DMS153 treated with DMSO at 0.1 percent for 48 hours (cell line): ENCODE data around the gene AXL.

Experiments
- DNase-seq: peaks from one replicate; lab custom pipeline; 2025; ENCODE audit not compliant: unreplicated experiment; lab: John Stamatoyannopoulos, UW

The AXL gene

DNA sequence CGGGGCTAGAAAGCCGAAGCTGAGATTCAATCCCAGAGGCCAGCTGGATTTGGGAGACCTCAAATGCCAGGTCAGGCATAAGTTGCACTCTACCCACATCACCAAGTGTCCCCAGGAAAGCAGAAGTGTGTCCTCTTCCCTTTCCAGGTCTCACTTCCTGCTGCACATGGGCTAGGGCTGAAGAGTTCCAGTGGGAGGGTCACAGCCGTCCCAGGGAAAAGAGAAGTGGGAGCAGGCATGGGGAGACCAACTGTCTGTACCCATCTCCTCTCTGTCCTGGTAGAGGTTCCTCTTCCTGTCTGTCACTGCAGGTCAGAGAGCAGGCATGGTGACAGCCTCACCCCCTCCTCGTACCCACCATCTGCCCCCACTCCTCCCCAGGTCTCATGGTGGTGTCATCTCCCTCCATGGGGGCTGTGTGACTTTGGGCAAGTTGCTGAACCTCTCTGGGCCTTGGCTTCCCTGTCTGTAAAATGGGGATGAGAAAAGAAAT is 14.8 kb downstream of the AXL start:
- no peak for DNase-seq

DNA sequence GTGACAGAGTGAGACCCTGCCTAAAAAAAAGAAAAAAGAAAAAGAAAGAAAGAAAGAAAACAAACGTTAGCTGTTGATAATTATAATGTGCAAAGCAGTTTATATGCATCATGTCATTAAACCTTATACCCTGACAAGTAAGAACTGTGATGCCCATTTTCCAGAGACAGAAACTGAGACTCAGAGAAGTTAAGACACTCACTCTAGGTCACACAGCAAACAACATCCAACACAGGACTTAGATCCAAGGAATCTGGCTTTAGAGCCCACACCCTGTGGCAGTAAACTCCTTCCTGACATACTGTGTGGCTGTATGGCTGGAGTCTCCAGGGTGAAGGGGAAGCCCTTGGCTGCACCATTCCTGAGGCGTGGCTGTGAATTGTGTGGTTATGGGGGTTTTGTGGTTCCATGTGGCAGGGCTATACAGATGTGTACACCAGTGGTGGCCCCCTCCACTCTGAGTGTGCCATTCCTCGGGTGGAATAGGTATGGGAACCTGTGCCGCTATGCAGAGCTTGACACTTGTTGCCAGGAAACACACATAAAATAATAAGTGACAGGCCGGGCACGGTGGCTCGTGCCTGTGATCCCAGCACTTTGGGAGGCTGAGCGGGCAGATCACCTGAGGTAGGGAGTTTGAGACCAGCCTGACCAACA is 15.6 kb downstream of the AXL start:
- no peak for DNase-seq

DNA sequence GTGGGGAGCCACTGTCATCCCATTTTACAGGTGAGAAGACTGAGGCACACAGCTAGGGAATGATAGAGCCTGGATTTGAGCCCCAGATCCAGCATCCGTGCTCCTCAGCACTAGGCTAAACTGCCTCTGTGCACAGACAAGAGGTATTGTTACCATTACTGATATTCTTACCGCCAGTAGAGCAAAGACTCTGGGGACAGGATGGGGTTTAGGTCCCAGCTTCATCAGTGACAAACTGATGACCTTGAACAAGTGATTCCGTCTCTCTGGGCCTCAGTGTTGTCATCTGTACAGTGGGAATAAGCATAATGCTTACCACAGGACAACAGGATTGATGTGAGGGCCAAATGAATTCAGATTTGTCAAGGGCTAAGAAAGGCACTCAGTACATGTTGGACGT is 16.5 kb downstream of the AXL start:
- no peak for DNase-seq

DNA sequence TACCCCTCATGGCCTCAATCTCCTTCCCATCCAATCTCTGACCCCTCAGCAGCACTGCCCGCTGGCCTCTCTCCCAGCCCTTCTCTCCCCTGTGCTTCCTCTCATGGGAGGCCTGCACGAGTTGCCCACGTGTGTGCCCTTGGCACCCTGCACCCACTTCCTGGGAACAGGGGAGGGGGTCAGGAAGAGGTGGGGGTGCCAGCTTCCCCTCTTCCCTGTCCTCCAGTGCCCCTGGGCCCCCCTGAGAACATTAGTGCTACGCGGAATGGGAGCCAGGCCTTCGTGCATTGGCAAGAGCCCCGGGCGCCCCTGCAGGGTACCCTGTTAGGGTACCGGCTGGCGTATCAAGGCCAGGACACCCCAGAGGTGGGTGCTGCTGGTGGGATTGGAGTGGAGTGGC is 19.2 kb downstream of the AXL start:
- DNase-seq, result no peak

DNA sequence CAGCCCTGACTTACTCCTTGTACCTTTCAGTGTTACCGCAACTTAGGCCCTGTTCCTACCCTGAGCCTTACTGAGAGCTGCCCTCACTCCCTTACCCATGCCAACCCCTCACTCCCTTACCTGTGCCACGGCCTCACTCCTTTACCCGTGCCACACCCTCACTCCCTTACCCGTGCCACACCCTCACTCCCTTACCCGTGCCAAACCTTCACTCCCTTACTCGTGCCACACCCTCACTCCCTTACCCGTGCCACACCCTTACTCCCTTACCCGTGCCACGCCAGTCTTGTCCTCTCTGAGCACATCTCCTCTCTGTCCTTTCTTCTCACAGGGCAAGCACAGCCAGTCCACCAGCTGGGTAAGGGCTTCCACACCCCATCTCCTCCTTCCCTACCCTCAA is 20.3 kb downstream of the AXL start:
- DNase-seq, result no peak

DNA sequence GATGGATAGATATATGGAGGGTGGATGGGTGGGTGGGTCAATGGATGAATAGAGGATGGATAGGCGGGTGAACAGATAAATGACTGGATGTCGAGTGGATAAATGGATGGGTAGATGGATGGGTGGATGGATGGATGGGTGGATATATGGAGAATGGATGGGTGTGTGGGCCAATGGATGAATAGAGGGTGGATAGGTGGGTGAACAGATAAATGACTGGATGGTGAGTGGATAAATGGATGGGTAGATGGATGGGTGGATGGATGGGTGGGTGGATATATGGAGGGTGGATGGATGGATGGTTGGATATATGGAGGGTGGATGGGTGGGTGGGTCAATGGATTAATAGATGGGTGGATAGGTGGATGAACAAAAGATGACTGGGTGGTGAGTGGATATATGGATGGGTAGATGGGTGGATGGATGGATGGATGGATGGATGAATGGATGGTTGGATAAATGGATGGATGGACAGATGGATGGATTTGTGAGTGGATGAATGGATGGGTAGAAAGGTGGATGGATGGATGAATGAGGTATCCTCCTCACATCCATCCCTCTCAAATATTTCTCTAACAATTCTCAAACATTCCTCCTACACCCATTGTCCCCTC is 21.0 kb downstream of the AXL start:
- no peak for DNase-seq

DNA sequence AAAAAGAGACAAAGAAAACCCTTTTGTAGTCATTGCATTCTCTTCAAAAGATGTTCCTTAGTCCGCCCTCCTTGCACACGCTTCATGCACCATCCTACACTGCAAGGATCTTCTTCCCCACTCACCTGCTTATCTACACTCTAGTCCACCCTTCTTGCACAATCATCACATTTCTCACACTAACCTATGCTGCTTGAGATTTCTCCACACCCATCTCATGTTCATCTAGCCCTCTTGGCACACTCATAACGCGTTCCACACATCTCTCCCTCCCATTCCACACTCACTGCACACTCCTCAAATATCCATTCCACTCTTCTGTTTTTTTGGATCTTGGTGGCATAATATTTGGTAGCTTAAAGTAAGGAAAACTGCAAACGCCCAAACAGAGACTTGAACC is 22.8 kb downstream of the AXL start:
- DNase-seq, result no peak

DNA sequence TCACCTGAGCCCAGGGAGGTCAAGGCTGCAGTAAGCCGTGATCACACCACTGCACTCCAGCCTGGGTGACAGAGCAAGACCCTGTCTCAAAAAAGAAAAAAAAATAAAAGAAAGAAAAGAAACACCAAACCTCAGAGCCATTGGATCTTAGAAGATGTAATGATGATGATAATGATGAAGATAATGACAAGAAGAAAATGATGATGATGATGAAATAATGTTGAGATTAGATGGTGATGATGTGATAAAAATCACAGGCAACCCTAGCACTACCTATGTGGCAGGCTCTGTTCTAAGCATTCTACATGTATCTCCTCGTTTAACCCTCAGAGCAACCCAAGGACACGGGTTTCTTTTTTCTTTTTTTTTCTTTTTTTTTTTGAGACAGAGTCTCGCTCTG is 25.1 kb downstream of the AXL start:
- DNase-seq, result no peak

DNA sequence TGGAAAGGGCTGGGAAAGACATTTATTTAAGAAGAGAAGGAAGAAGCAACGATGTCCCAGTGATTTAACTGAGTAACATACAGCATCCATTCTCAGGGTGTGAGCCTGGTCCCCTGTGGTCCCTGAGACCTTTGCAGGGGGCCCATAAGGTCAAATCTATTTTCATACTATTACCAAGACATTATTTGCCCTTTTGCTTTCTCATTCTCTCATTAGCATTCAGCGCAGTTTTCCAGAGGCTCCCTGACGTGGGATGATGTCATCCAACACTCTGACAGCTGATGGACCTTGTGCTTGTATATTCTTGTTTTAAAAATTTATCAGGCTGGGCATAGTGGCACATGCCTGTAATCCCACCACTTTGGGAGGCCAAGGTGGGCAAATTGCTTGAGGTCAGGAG is 26.8 kb downstream of the AXL start:
- no peak for DNase-seq

DNA sequence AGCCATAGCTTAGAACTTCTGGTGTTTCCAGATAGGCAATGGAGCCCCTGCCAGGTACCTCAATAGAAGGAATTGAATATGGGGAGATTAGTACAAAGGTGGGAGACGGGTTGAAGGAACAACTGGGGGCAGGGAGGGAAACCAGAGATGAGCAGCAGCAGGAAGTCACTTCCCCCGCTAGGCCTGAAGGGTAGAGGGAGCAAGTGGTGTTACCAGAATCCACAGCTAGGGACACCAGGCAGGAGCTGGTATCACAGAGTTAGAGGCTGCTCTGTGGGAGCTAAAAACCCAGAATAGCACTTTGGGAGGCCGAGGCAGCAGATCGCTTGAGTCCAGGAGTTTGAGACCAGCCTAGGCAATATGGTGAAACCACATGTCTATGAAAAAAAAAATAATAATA is 29.9 kb downstream of the AXL start:
- no peak for DNase-seq

DNA sequence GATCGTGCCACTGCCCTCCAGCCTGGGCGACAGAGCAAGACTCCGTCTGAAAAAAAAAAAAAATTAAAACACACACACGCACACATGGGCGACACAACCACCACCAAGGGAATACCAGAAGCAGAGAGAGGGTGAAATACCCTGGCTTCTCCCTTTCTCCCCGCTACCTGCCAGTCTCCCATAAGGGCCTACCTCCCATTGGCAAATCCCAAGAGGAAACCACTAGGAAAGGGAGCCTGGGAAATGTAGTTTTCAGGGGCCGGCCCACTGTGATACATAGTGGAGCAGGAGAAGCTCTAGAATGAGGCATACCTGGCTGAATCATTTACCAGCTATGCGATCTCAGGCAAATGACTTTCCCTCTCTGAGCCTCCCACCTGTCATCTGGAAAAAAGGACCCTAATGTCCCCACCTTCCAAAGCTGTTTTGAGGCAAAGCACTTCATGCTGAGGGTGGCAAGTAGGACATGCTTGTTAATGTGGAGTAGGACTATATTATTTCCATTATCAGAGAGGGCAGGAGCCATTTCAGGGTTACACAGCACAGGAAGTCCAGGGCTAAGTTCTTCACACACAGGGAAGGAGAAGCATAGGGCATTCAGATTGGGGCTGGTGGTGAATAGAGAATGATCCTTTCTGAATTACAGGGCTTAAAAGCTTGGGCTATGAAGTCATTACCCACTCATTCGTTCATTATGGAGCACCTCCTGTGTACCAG is 30.8 kb downstream of the AXL start:
- DNase-seq, result no peak

DNA sequence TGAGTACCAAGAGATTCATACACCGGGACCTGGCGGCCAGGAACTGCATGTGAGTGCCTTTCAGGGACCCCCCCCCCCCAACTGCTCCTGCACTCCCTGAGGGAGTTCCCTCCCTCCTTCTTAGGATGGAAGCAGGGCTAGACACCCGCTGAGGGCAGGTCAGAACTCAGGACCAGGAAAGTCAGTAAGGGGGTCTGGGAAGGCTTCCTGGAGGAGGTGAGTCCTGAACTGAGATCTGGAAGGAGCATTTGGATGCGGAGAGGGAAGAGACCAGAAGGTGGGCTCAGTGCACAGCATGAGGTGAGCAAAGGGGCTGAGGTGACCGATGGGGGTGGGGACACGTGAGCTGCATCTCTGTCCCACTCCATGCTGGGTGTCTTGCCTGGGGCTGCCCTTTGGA is 34.6 kb downstream of the AXL start:
- no peak for DNase-seq

DNA sequence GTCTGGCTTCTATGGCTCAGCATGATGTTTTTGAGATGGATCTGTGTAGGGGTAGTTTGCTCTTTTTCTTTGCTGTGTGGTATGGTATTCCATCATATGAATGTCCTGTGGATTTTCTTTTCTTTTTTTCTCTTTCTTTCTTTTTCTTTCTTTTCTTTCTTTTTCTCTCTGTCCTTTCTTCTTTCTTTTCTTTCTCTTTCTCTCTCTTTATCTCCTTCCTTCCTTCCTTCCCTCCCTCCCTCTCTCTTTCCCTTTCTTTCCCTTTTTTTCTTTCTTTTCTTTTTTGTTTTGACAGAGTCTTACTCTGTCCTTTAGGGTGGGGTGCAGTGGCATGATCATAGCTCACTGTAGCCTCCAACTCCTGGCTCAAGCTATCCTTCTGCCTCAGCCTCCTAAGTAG is 36.1 kb downstream of the AXL start:
- DNase-seq, result no peak

DNA sequence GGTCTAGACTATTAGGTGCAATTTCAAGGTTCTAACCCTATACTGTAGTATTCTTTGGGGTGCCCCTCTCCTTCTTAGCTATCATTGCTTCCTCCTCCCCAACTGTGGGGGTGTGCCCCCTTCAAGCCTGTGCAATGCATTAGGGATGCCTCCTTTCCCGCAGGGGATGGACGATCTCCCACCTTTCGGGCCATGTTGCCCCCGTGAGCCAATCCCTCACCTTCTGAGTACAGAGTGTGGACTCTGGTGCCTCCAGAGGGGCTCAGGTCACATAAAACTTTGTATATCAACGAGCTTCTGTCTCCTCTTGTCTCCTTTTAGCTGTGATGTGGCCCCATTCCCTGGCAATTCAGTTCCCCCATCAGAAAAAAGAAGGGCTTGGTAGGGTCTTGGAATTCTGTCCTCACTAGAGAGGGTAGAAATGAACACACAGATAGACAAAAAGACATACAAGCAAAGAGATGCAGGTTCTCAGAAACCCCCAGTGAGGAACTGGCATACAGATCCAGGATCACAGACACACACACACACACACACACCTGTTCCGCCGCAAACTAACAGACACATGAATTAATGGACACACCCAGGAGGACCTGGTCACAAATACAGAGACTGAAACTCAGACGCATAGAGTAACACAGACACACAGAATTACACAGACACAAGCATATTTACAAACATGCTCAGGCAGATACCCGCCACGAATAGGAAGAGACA is 42.6 kb downstream of the AXL start:
- no peak for DNase-seq

DNA sequence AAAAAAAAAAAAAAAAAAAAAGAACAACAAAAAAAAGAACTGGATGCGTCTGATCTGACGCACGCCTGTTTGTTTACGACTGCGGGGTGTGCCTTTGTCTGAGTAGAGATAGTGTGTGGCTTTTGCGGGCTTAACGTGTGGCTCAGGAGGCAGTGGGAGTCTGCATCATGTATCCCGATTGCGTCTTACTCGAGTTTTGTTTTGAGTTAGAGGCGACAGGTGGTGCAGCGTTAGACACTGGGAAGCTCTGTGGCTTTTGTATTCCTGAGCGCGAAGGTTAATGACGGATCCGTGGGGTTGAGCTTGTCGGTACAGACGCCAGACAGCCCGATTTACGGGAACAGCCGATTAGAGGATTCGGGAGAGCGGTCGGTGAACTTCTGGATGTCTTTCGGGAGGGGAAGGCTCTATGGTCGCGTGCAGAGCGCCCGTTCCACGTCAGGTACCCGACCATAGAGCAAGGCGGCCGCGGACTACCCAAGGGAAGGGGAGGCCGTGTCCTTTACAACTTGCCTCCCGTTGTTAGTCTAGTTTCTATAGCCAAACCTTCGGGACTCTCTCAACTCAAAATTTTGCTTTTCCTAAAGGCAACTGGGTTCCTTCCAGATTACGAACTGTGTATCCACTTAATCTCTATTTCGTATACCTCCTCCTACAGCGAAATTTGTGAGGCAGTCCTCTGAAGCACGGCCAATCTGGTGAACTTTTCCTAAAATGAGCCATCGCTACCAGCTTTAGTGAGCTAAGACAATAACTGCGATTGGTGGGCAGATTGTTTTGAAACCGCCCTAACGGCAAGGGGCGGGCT is 44.2 kb downstream of the AXL start:
- no peak for DNase-seq

DNA sequence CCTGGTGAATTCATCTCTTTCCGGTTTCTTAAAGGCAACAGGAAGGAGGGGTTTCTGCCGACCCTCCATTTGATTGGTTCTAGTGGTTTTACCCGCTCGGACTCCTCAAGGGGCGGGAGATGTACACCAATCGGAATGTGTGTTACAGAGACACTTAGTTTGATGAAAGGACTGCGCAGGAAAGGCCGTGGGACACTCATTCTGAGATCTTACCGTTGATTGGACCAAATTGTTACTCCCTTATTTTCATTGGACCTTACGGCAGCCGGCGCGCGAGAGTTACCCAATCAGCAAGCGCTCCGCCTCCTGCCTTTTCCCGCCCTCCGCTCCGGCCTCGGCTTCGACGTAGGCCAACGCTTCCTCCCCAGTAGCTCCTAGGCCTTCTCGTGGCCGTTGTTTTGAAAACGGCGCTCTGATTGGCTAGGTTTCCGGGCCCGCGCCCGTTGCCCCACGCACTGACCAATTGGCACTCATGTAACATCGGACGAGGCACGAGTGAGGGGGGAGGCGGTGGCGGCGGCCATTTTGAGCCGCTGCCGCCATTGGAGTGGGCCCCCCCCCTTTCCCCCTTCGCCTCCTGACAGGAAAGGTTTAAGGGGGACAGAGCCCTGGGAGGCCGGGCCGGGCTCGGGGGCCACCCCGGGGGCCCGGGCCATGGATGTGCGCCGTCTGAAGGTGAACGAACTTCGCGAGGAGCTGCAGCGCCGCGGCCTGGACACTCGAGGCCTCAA is 45.0 kb downstream of the AXL start, which contains the start of gene HNRNPUL1:
Gene HNRNPUL1, plus strand, starts transcription at position 523 of the 731 bp plus-strand sequence. Its CDS starts 132 bp downstream, at position 655.
- DNase-seq, result peak; percentile 99

DNA sequence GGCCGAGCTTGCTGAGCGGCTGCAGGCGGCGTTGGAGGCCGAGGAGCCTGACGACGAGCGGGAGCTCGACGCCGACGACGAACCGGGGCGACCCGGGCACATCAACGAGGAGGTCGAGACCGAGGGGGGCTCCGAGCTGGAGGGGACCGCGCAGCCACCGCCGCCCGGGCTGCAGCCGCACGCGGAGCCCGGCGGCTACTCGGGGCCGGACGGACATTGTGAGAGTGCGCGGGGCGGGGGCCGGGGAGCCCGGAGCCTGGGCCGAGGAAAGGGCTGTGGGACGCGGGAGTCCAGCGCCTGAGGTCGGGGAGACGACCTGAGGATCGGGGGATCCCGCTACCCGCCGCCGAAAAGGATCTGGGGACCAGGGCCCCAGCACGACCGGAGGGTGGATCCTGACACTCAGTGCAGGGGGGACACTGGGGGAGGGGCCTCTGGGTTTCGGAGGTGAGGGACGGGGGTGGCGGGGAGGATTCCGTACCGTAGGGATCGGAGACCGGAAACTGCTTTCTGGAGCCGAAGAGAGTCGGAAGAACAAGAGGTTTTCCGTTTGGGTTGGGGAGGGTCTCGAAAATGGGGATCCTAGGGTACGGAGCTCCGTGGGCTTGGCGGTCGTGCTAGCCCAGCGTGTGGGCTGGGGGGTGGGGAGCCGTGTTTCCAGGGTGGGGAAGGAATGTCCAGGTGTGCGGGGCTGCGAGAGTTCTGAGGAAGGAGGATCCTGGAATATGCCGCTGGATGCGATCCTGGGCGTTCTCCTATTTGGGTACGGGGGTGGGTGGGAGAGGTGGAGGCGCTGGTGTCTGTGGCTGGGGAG is 45.8 kb downstream of the AXL start:
- DNase-seq, result peak; percentile 4

DNA sequence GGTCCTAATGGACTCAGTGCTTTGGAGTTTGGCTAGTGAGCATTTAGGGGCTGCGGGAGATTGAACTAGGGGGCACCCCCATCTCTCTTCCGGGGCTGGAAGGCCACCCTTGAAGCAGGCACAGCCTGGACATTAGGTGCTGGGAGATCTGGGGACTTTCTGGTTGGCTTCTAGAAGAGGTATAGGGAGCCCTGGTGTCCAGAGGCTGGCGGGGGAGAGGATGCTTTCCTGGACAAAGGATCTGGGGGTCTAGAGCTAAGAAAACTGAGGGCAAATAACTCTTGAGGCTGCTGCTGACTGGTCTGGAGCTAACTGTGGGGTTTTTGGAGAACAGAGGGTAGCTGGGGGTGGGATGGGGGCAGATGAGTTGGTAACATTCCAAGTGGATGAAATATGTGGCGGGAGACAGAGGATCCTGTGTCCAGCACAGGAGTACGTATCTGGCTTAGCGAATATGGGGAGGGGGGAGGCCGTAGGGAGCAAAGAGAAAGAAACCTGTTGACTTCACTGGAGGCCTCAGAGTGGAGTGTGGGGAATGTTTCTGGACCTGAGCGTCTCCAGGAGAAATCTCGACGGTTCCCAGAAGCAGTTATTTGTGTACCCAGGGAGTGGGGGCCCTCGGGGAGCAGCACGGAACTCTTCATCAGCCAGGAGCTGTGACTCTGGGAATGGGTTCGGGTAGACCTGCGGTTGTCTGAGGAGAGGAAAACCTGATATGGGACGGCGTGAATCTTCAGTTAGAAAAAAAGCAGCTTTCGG is 46.6 kb downstream of the AXL start:
- no peak for DNase-seq

DNA sequence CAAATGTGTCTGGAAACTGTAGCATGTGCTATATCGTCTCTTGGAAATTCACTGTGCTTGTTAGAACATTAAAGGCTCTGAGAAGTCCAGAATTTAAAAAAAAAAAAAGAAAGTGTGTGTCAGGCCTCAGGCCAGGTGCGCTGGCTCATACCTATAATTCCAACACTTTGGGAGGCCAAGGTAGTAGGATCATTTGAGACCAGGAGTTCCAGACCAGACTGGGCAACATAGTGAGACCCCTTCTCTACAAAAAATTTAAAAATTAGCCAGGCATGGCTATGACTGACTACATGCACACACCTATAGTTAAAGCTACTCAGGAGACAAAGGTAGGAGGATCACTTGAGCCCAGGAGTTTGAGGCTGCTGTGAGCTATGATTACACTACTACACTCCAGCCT is 50.0 kb downstream of the AXL start:
- no peak for DNase-seq
